A549 (cell line): Measurements from ENCODE around the gene UNC13D.

Experiments
- CTCF ChIP-seq: fragments of >200 bp; sonication (Bioruptor Twin); formaldehyde crosslinking; IDR thresholded peaks from 3 replicates; pipeline ENCODE4 v1.5.1; 2016
- POLR2A ChIP-seq: IDR thresholded peaks from 2 replicates; pipeline ENCODE4 v1.6.1; 2012; ENCODE audit warnings: mild to moderate bottlenecking, low read length

- no peak for TF ChIP-seq CTCF
- no peak for TF ChIP-seq POLR2A
Observed at GRCh38 chr17:75835654-75835987, 8.6 kb downstream of the UNC13D start.
